Lung (tissue), 12 donors: Measurements from ENCODE around the gene TOGARAM2. TPM values are rescaled to one million over a fixed set of nuclear protein-coding genes. Genes with fewer than 3 reads are reported as not detected.
A peak's percentile ranks its signal among the peaks of the same experiment; 100 is the strongest.

Experiments used
- ATAC-seq: fragments of 200-7000 bp; cut with Tn5 transposase; one replicate; pipeline ENCODE4 v1.9.1; 2020; ENCODE audit warnings: moderate number of reproducible peaks; ENCODE audit not compliant: insufficient read depth, low FRiP score
- DNase-seq, 3 donors: peaks; one replicate each; pipeline ENCODE4 v3.0.0-alpha.2; 2013 to 2017
- H3K27ac ChIP-seq, 2 donors: one replicate each; pipeline ENCODE4 v1.5.1; 2013; ENCODE audit warnings: mild to moderate bottlenecking in 2 of 2, moderate library complexity in 2 of 2, control low read depth in 1 of 2, inconsistent platforms in 1 of 2, low read depth in 1 of 2, low read length in 1 of 2
- H3K27me3 ChIP-seq, 3 donors: one replicate each; pipeline ENCODE4 v1.5.1; 2013; ENCODE audit warnings: low read length in 2 of 3; ENCODE audit not compliant: control insufficient read depth in 3 of 3, insufficient read depth in 3 of 3
- H3K36me3 ChIP-seq, 4 donors: one replicate each; pipeline ENCODE4 v1.5.1; 2013; ENCODE audit warnings: low read length in 4 of 4, mild to moderate bottlenecking in 1 of 4, moderate library complexity in 1 of 4; ENCODE audit not compliant: control insufficient read depth in 4 of 4, insufficient read depth in 4 of 4
- H3K4me1 ChIP-seq, 5 donors: one replicate each; pipeline ENCODE4 v1.5.1; 2013; ENCODE audit warnings: low read length in 5 of 5, mild to moderate bottlenecking in 2 of 5, moderate library complexity in 1 of 5; ENCODE audit not compliant: control insufficient read depth in 5 of 5, insufficient read depth in 5 of 5
- H3K4me3 ChIP-seq: one replicate; pipeline ENCODE4 v1.5.1; 2013; ENCODE audit warnings: mild to moderate bottlenecking, control low read depth, moderate library complexity
- H3K9ac ChIP-seq, 2 donors: one replicate each; pipeline ENCODE4 v1.5.1; 2013; ENCODE audit warnings: low read length in 2 of 2, control low read depth in 1 of 2; ENCODE audit not compliant: insufficient read depth in 1 of 2
- H3K9me3 ChIP-seq, 4 donors: one replicate each; pipeline ENCODE4 v1.5.1; 2013; ENCODE audit warnings: low read length in 3 of 4, mild to moderate bottlenecking in 1 of 4, moderate library complexity in 1 of 4; ENCODE audit not compliant: control insufficient read depth in 4 of 4, insufficient read depth in 3 of 4
- WGBS, 2 donors: extraction: QIAGEN DNeasy Blood & Tissue Kit; methylation state at CpG; one replicate each; pipeline ENCODE4 v1.1.7; 2013; 5-methylcytosine and 5-hydroxymethylcytosine counted together
- polyA plus RNA-seq, 2 donors: library from polyadenylated mRNA; stranded (reverse); fragments of 200-250 nt; gene quantifications; one replicate each; pipeline ENCODE4 v1.2.1, GENCODE V29; 2013
- total RNA-seq, 2 donors: library from RNA; depleted of rRNA in 1 of 2; stranded (reverse); fragments of >200 nt in 1 of 2; gene quantifications; one replicate each; pipeline ENCODE4 v1.2.1, GENCODE V29; 2014 to 2021
- TF ChIP-seq, protein P1 (sequence below): IDR thresholded peaks from 2 replicates; pipeline ENCODE4 v1.5.1; 2012; ENCODE audit warnings: mild to moderate bottlenecking; ENCODE audit errors: control extremely low read depth, extremely low read depth
- donor health status: control.
- donor health status: control.
- donor health status: Bipolar disorder and iron deficiency.
- donor health status: healthy.
- donor health status: DM: yes; HTN: yes; CAD: no.

TOGARAM2 gene
- total and polyA plus RNA-seq, 4 donors, result 7.0 to 19.8 (median 8.6) TPM

GRCh38 chr2:28949617-28950305 lies 31.3 kb upstream of the TOGARAM2 start:
- TF ChIP-seq, protein P1, sequence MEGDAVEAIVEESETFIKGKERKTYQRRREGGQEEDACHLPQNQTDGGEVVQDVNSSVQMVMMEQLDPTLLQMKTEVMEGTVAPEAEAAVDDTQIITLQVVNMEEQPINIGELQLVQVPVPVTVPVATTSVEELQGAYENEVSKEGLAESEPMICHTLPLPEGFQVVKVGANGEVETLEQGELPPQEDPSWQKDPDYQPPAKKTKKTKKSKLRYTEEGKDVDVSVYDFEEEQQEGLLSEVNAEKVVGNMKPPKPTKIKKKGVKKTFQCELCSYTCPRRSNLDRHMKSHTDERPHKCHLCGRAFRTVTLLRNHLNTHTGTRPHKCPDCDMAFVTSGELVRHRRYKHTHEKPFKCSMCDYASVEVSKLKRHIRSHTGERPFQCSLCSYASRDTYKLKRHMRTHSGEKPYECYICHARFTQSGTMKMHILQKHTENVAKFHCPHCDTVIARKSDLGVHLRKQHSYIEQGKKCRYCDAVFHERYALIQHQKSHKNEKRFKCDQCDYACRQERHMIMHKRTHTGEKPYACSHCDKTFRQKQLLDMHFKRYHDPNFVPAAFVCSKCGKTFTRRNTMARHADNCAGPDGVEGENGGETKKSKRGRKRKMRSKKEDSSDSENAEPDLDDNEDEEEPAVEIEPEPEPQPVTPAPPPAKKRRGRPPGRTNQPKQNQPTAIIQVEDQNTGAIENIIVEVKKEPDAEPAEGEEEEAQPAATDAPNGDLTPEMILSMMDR, result no peak
- peaks cover 11 to 22% (median 13%) of the 10 kb centered on the region in 4 donors for H3K36me3 ChIP-seq
- no peak overlapping the region for H3K27ac ChIP-seq
- ATAC-seq, result no peak
- no peak overlapping the region for H3K4me3 ChIP-seq
- DNase-seq, result no peak
- H3K9me3 ChIP-seq, result peaks cover 0 to 5% (median 0%) of the 10 kb centered on the region in 4 donors
- H3K4me1 ChIP-seq, result peaks cover 0 to 3% (median 0%) of the 10 kb centered on the region in 5 donors
- no peak overlapping the region for H3K9ac ChIP-seq
- H3K27me3 ChIP-seq, result no peaks in the 10 kb centered on the region
- 87 to 88% methylated on average over 11 of the region's 11 CpGs for WGBS, 2 donors

DNA sequence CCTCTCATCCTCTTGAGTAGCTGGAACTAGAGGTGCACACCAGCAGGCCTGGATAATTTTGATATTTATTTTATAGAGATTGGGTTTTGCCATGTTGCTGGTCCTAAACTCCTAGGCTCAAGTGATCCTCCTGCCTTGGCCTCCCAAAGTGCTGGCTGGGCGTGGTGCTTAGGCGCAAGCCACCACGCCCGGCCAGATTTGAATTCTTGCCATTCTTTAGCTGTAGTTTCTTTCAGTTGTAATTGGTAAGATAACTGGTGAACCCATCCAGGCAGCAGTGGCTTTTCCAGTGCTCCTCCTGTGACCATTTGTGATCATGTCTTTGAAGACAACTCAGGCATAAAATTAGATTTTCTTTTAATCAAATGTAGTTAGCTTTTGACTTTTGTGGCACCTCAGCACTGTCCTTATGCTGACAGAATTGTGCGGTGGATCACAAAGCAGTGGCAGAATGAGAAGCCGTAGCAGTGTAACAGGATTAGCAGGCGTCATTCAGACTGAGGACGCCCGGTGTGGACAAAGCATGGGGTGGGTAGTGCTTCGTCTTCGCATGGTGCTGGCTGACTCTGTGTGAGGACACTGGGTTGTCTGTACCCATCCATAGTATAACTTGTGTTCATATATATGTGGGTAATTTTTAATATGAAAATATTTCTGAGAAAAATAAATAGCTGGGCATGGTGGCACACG lies 30.0 kb upstream of the TOGARAM2 start:
- DNase-seq (no peak), ATAC-seq (no peak)
- peaks cover 7 to 15% (median 13%) of the 10 kb centered on the region in 4 donors for H3K36me3 ChIP-seq
- peaks cover 0 to 5% (median 0%) of the 10 kb centered on the region in 4 donors for H3K9me3 ChIP-seq
- WGBS, 2 donors, result 96 to 97% methylated on average over 12 of the region's 12 CpGs
- TF ChIP-seq, protein P1, result no peak
- H3K27me3 ChIP-seq, result no peaks in the 10 kb centered on the region
- peaks cover 0 to 3% (median 0%) of the 10 kb centered on the region in 5 donors for H3K4me1 ChIP-seq
- no peak overlapping the region for H3K4me3 ChIP-seq
- no peak overlapping the region for H3K9ac ChIP-seq
- no peak overlapping the region for H3K27ac ChIP-seq

GRCh38 chr2:28951910-28952835 lies 28.9 kb upstream of the TOGARAM2 start:
- Histone ChIP-seq H3K4me3 (no peak overlapping the region), H3K27me3 (no peaks in the 10 kb centered on the region), H3K4me1 (peaks cover 0 to 4% (median 0%) of the 10 kb centered on the region in 5 donors), H3K9me3 (peaks cover 0 to 5% (median 0%) of the 10 kb centered on the region in 4 donors), H3K27ac (peak overlapping the region in 1 of 2 donors; percentile 42), H3K9ac (no peak overlapping the region), H3K36me3 (peaks cover 7 to 10% (median 7%) of the 10 kb centered on the region in 4 donors)
- TF ChIP-seq, protein P1, result no peak
- WGBS, 2 donors, result 37 to 60% methylated on average over 13 of the region's 13 CpGs
- DNase-seq, result no peak
- ATAC-seq, result peak; percentile 58
